Neural cell (in vitro differentiated cells): ENCODE measurements around the gene HNRNPA2B1. TPM values are rescaled to one million over a fixed set of nuclear protein-coding genes. Genes with fewer than 3 reads are reported as not detected.

Experiments
- polyA plus RNA-seq: library from polyadenylated mRNA; depleted of rRNA; stranded (reverse); fragments of >200 nt; gene quantifications from 2 replicates; pipeline ENCODE4 v1.2.3, GENCODE V29; 2014

HNRNPA2B1 gene
- polyA plus RNA-seq, 1 donor from 2014 or later, result 419 TPM

Other genes with a start within 250 kb of the HNRNPA2B1 start
- gene NFE2L3, start 48.5 kb downstream of the HNRNPA2B1 start, polyA plus RNA-seq, result 1.7 and 2.9 TPM in 2 replicates
- 532 and 598 TPM in 2 replicates for gene CBX3, start 999 bp upstream of the HNRNPA2B1 start, polyA plus RNA-seq
- 25.6 and 31.1 TPM in 2 replicates for gene SNX10, start 91.1 kb upstream of the HNRNPA2B1 start, polyA plus RNA-seq